Measurements from ENCODE around the gene ASMTL. TPM values are rescaled to one million over a fixed set of nuclear protein-coding genes. Genes with fewer than 3 reads are reported as not detected.

Gene ASMTL
- total RNA-seq, 4 donors from 2014 or later: 29.7 to 35.1 (median 32.5) TPM

GRCh38 chrX:1466971-1467561, 14.4 kb upstream of the ASMTL start:
- Histone ChIP-seq H3K9me3 (no peaks in the 10 kb centered on the region), H3K27ac (no peak overlapping the region), H3K4me1 (no peaks in the 10 kb centered on the region), H3K36me3 (no peaks in the 10 kb centered on the region), H3K27me3 (peaks cover 80% of the 10 kb centered on the region), H3K4me3 (no peak overlapping the region)
- ATAC-seq: no peak
- 20 to 35% methylated on average over 1 to 13 of the region's 20 CpGs for WGBS, 2 donors (ENCODE audit: low coverage in 1 of 2)
- TF ChIP-seq POLR2AphosphoS5 (IDR thresholded peaks at IDR 0.05) (no peak), EP300 (IDR thresholded peaks at IDR 0.05) (no peak), POLR2A (IDR thresholded peaks at IDR 0.05) (no peak), CTCF (IDR thresholded peaks at IDR 0.05) (no peak)

GRCh38 chrX:1466232-1466661, 13.5 kb upstream of the ASMTL start:
- WGBS, 2 donors (ENCODE audit: low coverage in 1 of 2): 15 to 24% methylated on average over 3 to 5 of the region's 36 CpGs
- no peaks in the 10 kb centered on the region for H3K36me3 ChIP-seq
- ATAC-seq: no peak
- H3K27me3 ChIP-seq: peaks cover 76% of the 10 kb centered on the region
- H3K27ac ChIP-seq: no peak overlapping the region
- H3K9me3 ChIP-seq: no peaks in the 10 kb centered on the region
- H3K4me3 ChIP-seq: no peak overlapping the region
- no peaks in the 10 kb centered on the region for H3K4me1 ChIP-seq
- TF ChIP-seq POLR2A (IDR thresholded peaks at IDR 0.05) (no peak), EP300 (IDR thresholded peaks at IDR 0.05) (no peak), CTCF (IDR thresholded peaks at IDR 0.05) (no peak), POLR2AphosphoS5 (IDR thresholded peaks at IDR 0.05) (no peak)

- H3K27me3 ChIP-seq: peaks cover 71% of the 10 kb centered on the region
- H3K36me3 ChIP-seq: no peaks in the 10 kb centered on the region
- TF ChIP-seq POLR2AphosphoS5 (IDR thresholded peaks at IDR 0.05) (no peak), POLR2A (IDR thresholded peaks at IDR 0.05) (no peak), EP300 (IDR thresholded peaks at IDR 0.05) (no peak), CTCF (IDR thresholded peaks at IDR 0.05) (no peak)
- no peak for ATAC-seq
- no peak overlapping the region for H3K27ac ChIP-seq
- H3K9me3 ChIP-seq: no peaks in the 10 kb centered on the region
- no peak overlapping the region for H3K4me3 ChIP-seq
- H3K4me1 ChIP-seq: no peaks in the 10 kb centered on the region
- WGBS, 2 donors (ENCODE audit: low coverage in 1 of 2): 19 to 20% methylated on average over 2 to 11 of the region's 75 CpGs
Measured at GRCh38 chrX:1465286-1466231, 12.8 kb upstream of the ASMTL start.

- H3K9me3 ChIP-seq: no peaks in the 10 kb centered on the region
- 58 to 75% methylated on average over 2 to 7 of the region's 12 CpGs for WGBS, 2 donors (ENCODE audit: low coverage in 1 of 2)
- no peaks in the 10 kb centered on the region for H3K36me3 ChIP-seq
- H3K4me3 ChIP-seq: no peak overlapping the region
- no peak for ATAC-seq
- peaks cover 65% of the 10 kb centered on the region for H3K27me3 ChIP-seq
- H3K27ac ChIP-seq: no peak overlapping the region
- H3K4me1 ChIP-seq: no peaks in the 10 kb centered on the region
- TF ChIP-seq POLR2A (IDR thresholded peaks at IDR 0.05): no peak
- no peak for TF ChIP-seq CTCF (IDR thresholded peaks at IDR 0.05)
- no peak for TF ChIP-seq POLR2AphosphoS5 (IDR thresholded peaks at IDR 0.05)
- TF ChIP-seq EP300 (IDR thresholded peaks at IDR 0.05): no peak
Measured at GRCh38 chrX:1464971-1465285, 12.2 kb upstream of the ASMTL start.

Data from gastroesophageal sphincter (tissue), 4 donors.